AG09319 (cell line): ENCODE measurements around the gene CACNA2D4.

Source experiments
- DNase-seq: peaks from one replicate; pipeline ENCODE4 v3.0.0-alpha.2; 2010; ENCODE audit warnings: low read depth; ENCODE audit errors: extremely low read depth
- TF ChIP-seq, protein P1 (sequence below): IDR thresholded peaks from 2 replicates; pipeline ENCODE4 v1.5.1; 2011; ENCODE audit warnings: low read depth, mild to moderate bottlenecking, inconsistent platforms, low read length, moderate library complexity

Gene CACNA2D4

GRCh38 chr12:1908758-1909157, 9.7 kb downstream of the CACNA2D4 start:
- TF ChIP-seq, protein P1, sequence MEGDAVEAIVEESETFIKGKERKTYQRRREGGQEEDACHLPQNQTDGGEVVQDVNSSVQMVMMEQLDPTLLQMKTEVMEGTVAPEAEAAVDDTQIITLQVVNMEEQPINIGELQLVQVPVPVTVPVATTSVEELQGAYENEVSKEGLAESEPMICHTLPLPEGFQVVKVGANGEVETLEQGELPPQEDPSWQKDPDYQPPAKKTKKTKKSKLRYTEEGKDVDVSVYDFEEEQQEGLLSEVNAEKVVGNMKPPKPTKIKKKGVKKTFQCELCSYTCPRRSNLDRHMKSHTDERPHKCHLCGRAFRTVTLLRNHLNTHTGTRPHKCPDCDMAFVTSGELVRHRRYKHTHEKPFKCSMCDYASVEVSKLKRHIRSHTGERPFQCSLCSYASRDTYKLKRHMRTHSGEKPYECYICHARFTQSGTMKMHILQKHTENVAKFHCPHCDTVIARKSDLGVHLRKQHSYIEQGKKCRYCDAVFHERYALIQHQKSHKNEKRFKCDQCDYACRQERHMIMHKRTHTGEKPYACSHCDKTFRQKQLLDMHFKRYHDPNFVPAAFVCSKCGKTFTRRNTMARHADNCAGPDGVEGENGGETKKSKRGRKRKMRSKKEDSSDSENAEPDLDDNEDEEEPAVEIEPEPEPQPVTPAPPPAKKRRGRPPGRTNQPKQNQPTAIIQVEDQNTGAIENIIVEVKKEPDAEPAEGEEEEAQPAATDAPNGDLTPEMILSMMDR = no peak
- DNase-seq = no peak

- DNase-seq = no peak
- TF ChIP-seq, protein P1 = no peak
Observed at GRCh38 chr12:1907652-1908611, 10.5 kb downstream of the CACNA2D4 start.

DNA sequence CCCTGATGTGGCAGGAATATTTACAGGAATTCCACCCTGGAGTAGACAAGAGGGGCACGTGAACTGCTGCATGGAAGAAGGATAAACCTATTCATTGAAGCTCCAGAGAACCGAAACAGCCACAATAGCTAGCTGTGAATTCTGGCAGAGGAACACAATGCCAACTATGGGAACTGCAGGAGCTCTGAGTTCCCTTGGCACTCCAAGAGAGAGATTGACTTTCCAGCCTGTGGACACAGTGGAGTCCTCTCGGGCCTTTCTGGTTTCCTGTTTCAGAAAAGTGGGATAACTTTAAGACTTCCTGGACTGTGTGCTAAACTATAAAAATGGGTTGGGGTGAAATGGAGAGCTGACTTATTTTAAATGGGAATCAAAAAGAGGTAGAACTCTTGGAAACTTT, 11.9 kb downstream of the CACNA2D4 start:
- TF ChIP-seq, protein P1 = no peak
- DNase-seq = no peak

DNA sequence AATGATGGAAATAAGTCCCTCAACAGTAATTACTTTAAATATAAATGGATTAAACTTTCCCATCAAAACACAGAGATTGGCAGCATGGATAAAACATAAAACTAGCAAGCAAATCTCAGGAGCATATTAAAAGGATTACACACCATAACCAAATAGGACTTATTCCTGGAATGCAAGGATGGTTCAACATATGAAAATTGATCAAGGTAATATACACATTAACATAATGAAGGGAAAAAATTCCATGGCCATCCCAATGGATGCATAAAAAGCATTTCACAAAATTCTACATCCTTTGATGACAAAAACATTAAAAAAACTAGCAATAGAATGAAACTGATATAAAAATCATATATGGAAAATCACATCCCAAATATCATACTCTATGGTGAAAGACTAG, 13.6 kb downstream of the CACNA2D4 start:
- TF ChIP-seq, protein P1 = no peak
- DNase-seq = no peak

DNA sequence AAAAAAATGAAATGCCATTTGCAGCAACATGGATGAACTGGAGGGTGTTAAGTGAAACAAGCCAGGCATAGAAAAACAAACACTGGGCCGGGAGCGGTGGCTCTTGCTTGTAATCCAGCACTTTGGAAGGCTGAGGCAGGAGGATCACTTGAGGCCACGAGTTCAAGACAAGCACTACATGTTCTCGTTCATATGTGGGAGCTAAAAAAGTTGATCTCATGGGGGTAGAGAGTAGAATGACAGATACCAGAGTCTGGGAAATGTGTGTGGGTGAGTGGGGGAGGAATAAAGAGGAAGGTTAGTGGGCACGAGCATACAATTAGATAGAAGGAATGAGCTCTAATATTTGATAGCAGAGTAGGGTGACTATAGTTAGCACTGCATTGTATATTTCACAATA, 21.5 kb downstream of the CACNA2D4 start:
- TF ChIP-seq, protein P1 = no peak
- DNase-seq = no peak

GRCh38 chr12:1890810-1891209, 27.6 kb downstream of the CACNA2D4 start:
- TF ChIP-seq, protein P1 = no peak

GRCh38 chr12:1890119-1890703, 28.2 kb downstream of the CACNA2D4 start:
- TF ChIP-seq, protein P1 = no peak
- DNase-seq = no peak

More at GRCh38 chr12:1890810-1891209, 27.6 kb downstream of the CACNA2D4 start:
- DNase-seq = no peak
